Mesodermal cell (in vitro differentiated cells): ENCODE results near the gene EFHD1.
"Not testable (repeated sequence)": the region's sequence is repeated elsewhere in the genome, so short reads cannot be mapped to it uniquely, and the experiment has no call there.

Experiments
- H3K27ac ChIP-seq: 2 replicates; pipeline ENCODE4 v1.7.0; 2013; ENCODE audit warnings: mild to moderate bottlenecking, low read depth, low read length, moderate library complexity; ENCODE audit not compliant: severe bottlenecking
- H3K36me3 ChIP-seq: 2 replicates; pipeline ENCODE4 v1.7.1; 2013; ENCODE audit warnings: mild to moderate bottlenecking, low read length, moderate library complexity; ENCODE audit not compliant: control insufficient read depth, insufficient read depth
- H3K4me1 ChIP-seq: one replicate; pipeline ENCODE4 v1.7.1; 2013; ENCODE audit warnings: mild to moderate bottlenecking, low read length; ENCODE audit not compliant: insufficient read depth, control insufficient read depth, poor library complexity, severe bottlenecking
- H3K4me3 ChIP-seq: 2 replicates; pipeline ENCODE4 v1.7.0; 2013; ENCODE audit warnings: low read length, control low read depth, mild to moderate bottlenecking; ENCODE audit not compliant: insufficient read depth, poor library complexity, severe bottlenecking; ENCODE audit errors: extremely low read depth
- H3K9me3 ChIP-seq: 2 replicates; pipeline ENCODE4 v1.7.1; 2013; ENCODE audit warnings: mild to moderate bottlenecking, low read length, moderate library complexity; ENCODE audit not compliant: control insufficient read depth
- WGBS, 2 experiments: methylation state at CpG; one replicate each; pipeline ENCODE4 v1.1.5; 2013; ENCODE audit warnings: missing lambda C conversion rate in 2 of 2; ENCODE audit not compliant: insufficient coverage in 2 of 2; 5-methylcytosine and 5-hydroxymethylcytosine counted together

Gene EFHD1

DNA sequence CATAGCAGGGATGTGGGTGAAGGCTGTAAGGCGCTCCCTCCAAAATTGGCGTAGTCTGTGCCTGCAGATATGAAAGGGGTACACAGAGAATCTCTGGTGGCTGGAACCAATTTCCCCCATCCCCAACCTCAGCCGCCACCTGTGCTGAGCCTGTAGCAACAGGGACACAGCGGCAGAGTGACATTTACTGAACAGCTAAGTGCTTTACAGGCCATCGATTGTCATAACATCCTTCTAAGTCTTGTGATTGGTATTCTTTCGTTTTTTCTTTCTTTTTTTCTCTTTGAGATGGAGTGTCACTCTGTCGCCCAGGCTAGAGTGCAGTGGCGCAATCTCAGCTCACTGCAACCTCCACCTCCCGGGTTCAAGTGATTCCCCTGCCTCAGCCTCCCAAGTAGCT is 12.2 kb upstream of the EFHD1 start:
- H3K9me3 ChIP-seq, result no peaks in the 10 kb centered on the region
- 84 to 89% methylated on average over 7 to 8 of the region's 9 CpGs for WGBS, 2 experiments
- no peak overlapping the region for H3K4me3 ChIP-seq

DNA sequence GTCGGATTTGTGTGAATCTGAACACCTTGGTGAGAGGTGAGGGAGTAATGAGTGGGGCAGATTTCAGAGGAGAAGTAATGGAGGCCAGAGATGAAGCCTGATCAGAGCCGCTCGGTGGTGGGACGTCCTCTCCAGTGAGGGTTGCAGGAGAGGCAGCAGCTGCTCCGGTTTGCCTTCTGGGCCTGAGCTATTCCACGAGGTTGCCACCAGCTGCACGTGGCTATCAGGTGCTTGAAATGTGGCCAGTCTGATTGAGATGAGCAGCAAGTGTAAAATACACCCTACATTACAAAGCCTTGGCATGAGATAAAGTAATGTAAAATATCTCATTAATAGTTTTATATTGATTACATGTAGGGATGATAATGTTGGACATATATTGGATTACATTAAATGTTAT is 10.8 kb upstream of the EFHD1 start:
- 76 to 82% methylated on average over 5 to 6 of the region's 7 CpGs for WGBS, 2 experiments
- Histone ChIP-seq H3K27ac (no peak overlapping the region), H3K4me1 (no peaks in the 10 kb centered on the region), H3K9me3 (no peaks in the 10 kb centered on the region), H3K4me3 (no peak overlapping the region), H3K36me3 (no peaks in the 10 kb centered on the region)

More for the DNA sequence above, 12.2 kb upstream of the EFHD1 start:
- H3K36me3 ChIP-seq, result no peaks in the 10 kb centered on the region
- H3K27ac ChIP-seq, result no peak overlapping the region
- H3K4me1 ChIP-seq, result no peaks in the 10 kb centered on the region

DNA sequence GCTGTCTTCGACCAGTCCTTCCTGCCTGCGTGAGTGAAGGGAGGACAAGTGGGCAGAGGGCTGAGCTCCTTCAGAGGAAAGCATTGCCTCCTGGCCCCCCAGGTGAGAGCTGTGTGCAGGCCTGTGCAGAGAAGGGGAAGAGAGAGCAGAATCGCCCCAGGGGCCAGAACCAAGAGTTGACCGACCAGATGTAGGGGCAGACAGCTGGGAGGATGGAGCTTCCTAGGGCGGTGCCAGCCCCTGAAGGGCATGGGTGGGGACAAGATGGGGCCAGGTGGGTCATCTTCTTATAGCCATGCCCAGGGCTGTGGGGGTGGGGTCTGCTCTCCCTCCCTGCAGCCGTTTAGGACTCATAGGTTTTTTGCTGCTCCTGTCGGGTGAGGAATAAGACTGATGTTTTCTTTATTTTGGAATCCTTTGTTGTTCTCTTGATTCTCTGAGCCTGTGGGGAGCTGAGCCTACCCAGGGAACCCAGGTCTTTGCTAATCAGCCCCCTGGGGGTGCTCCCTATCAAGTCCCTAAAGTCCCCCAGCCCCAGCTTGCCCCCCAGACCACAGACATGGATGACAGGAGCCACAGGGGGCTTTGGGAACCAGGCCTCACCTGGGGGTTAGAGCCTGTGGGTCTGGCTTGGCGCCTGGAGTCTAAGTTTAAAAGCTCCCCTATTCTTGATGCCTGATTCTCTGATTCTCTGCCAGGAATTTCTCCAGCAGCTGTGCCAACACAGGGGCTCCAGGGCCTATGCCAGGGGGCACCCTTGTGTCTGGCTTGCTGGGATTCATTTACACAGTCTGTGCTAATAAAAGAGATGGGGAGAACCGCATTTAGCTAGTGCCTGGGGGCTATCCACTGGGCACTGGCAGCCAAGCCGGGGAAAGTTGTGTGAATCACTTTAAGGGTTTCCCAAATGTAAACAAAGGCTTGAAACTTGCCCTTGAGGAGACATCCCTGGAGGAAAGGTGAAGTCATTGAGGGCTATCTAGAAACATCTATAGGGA is 9.3 kb upstream of the EFHD1 start:
- Histone ChIP-seq H3K4me1 (no peaks in the 10 kb centered on the region), H3K4me3 (no peak overlapping the region), H3K9me3 (no peaks in the 10 kb centered on the region), H3K27ac (no peak overlapping the region), H3K36me3 (no peaks in the 10 kb centered on the region)
- 75 to 83% methylated on average over 7 to 8 of the region's 10 CpGs for WGBS, 2 experiments

DNA sequence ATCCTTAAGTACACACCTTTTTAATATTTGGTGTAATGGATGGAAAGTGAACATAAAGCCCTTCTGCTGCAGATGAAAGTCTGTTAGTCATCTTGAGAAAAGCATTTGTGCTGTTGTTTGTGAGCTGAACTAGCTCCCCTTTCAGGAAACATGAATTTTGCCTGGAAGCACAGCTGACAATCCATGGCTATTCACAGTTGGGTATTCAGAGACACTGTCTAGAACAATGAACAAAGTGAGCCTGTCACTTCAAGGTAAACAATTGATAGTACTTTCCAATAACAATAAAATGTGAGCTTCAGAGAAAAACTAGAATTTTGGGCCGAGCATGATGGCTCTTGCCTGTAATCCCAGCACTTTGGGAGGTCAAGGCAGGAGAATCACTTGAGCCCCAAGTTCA is 6.8 kb upstream of the EFHD1 start:
- WGBS, 2 experiments, result no CpG with 5 or more reads among the region's 1 CpG
- H3K9me3 ChIP-seq, result no peaks in the 10 kb centered on the region
- no peaks in the 10 kb centered on the region for H3K36me3 ChIP-seq
- no peak overlapping the region for H3K4me3 ChIP-seq
- no peak overlapping the region for H3K27ac ChIP-seq
- no peaks in the 10 kb centered on the region for H3K4me1 ChIP-seq

DNA sequence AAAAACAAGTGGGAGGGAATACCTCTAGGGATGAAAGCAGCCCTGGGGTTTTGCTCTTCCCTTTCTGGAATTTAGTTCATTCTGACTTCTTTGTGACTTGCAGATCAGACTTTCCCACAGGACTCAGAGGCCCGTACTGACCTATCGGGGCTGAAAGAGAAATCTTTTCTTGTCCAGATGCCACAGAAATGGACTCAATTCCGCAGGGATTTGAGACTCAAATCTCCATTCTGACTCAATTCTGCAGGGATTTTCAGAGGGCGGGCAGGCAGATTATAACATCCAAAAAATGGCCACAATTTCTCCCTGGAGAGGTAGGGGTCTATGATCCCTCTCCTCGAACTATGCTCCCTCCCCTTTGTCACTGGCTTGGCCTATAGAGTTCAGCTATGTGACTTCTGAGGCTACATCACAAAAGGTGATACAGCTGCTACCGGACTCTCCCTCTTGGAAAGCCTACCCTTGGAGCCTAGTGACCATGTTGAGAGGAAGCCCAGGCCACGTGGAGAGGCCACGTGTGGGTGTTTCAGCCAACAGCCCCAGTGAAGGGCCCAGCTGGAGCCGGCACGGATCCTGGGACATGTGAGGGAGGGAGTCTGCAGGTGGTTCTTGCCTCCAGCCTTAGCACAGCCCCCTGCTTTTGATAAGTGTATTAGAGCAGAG is 4.8 kb upstream of the EFHD1 start:
- Histone ChIP-seq H3K27ac (no peak overlapping the region), H3K4me1 (no peaks in the 10 kb centered on the region), H3K9me3 (no peaks in the 10 kb centered on the region), H3K4me3 (no peak overlapping the region), H3K36me3 (no peaks in the 10 kb centered on the region)
- WGBS, 2 experiments, result 79 to 84% methylated on average over 6 to 10 of the region's 10 CpGs

DNA sequence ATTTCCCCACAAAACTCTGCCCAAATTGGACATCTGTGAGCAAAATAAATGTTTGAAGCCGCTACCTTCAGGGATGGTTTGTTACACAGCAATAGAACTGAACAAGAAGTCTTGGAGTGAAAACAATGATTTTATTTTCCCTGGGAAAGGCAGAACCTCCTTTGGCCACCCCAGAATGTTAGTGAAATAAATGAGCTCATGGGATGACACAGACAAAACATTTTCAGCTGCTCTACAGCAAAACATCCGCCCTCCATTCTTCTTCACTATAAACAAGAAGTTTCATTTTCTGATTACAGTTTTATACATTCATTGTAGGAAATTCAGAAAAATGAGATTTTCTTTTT is 4.3 kb upstream of the EFHD1 start:
- Histone ChIP-seq H3K4me3 (no peak overlapping the region), H3K4me1 (no peaks in the 10 kb centered on the region), H3K27ac (no peak overlapping the region), H3K9me3 (no peaks in the 10 kb centered on the region), H3K36me3 (no peaks in the 10 kb centered on the region)
- no CpG with 5 or more reads among the region's 2 CpGs for WGBS, 2 experiments

DNA sequence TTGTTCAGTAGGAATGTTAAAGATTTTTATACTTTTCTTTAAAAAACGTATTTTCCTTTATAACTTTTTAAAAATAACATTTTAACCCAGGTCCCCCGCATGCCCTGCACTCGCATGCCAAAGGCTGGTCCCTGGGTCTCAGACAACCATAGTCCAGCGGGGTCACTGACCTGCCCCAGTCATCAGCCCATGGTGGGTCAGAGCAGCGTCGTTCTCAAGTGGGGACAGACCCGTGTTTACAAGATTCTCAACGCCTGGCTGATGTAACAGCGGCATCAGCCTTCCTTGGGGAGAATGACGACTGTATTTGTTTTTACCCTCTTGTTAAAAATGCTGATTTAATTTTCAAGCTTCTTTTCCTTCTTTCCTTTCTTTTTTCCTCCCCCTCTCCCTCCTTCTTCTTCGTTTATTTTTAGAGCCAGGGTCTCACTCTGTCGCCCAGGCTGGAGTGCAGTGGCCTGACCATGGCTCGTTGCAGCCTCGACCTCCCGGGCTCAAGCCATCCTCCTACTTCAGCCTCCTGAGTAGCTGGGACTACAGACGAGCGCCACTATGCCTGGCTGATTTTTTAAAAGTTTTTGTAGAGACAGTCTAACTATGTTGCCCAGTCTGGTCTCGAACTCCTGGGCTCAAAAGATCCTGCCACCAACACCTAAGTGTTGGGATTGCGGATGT is 1.0 kb upstream of the EFHD1 start:
- Histone ChIP-seq H3K4me1 (no peaks in the 10 kb centered on the region), H3K36me3 (no peaks in the 10 kb centered on the region), H3K4me3 (peak overlapping the region; percentile 64), H3K9me3 (no peaks in the 10 kb centered on the region), H3K27ac (peak overlapping the region; percentile 19)
- 64 to 74% methylated on average over 13 to 18 of the region's 19 CpGs for WGBS, 2 experiments

DNA sequence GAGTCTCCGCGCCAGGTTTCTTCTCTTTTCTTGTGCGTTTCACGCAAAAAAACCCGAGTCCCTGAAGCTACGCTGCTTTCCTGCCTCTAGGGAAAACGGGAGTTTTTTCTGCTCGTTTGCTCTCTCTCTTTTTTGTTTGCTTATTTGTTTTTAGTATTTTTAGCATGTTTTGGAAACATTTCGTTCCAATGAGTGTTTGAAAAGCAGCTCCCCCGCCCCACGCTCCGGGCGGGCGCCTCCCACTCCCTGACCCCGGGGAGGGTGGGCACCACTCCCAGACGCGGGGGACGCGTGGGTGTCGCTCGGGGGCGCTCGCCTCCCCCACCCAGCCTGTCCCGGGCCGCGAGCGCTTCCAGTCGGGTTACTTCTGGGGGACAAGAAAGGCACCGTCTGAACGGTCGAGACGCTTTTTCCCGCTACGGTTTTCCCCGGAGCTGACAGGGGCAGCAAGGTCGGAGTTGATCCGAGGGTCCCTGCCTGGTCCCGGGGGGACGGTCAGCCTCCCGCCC is 446 bp upstream of the EFHD1 start:
- H3K4me1 ChIP-seq, result no peaks in the 10 kb centered on the region
- no peaks in the 10 kb centered on the region for H3K36me3 ChIP-seq
- 5 to 7% methylated on average over 35 to 39 of the region's 40 CpGs for WGBS, 2 experiments
- peak overlapping the region; percentile 41 for H3K27ac ChIP-seq
- H3K9me3 ChIP-seq, result no peaks in the 10 kb centered on the region
- peak overlapping the region; percentile 64 for H3K4me3 ChIP-seq

DNA sequence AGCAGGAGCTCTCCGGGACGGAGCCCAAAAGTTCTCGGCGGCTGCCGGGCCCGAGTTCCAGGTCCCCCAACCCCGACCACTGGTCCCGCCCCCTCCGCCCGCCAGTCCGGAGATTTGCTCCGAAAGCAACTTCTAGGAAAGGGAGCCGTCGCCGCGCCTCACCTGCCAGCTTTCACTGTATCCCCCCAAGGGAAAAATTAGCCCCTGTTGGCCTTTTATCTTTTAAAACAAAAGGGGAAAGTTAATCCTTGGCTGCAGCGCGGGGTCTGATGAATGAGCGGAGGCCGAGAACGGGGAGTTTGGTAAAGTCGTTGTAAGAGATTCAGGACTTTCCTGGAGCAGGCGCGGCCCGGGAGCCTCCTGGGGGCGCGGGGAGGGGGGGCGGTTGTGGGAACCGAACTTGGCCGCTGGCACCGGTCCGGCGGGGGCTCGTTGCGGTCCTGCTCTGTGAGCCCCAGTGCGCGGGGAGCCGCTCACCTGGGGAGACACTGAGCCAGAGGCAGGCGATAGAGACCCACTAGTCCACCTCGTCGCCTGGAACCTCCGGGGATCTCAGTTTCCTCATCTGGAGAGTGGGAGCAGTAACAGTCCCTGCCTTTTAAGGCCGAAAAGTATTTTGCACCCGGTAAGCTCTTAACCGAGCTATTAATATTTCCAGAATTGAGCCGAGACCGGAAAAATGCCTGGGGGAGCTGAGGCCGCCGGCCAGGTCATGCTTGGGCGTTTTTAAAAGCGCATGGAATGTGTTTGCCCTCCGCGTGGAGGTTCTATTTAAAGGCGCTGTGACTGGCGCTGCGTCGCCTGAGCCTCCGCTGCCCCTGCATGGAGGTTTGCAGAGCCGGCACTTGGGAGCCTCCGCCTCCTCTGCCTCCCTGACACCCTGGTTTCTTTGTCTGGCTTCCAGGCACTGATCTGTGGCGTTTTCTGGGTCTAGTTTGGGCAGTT is 1.1 kb downstream of the EFHD1 start:
- WGBS, 2 experiments, result 7 to 8% methylated on average over 42 to 44 of the region's 61 CpGs
- Histone ChIP-seq H3K4me3 (peak overlapping the region; percentile 64), H3K36me3 (no peaks in the 10 kb centered on the region), H3K4me1 (no peaks in the 10 kb centered on the region), H3K9me3 (no peaks in the 10 kb centered on the region), H3K27ac (no peak overlapping the region)

DNA sequence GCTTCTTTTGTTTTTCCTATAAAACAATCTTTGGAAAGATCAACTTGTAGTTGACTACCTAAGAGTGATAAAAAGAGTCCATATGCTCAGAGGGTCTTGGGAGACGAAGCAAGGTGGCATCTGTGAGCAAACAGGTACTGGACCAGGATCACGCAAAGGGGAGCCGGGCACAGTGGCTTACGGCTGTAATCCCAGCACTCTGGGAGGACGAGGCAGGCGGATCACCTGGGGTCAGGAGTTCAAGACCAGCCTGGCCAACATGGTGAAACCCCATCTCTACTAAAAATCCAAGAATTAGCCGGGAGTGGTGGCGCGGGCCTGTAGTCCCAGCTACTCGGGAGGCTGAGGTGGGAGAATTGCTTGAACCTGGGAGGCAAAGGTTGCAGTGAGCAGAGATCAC is 2.0 kb downstream of the EFHD1 start:
- WGBS, 2 experiments, result 91 to 96% methylated on average over 5 to 6 of the region's 10 CpGs
- H3K27ac ChIP-seq, H3K36me3 ChIP-seq, H3K9me3 ChIP-seq, H3K4me1 ChIP-seq: not testable (repeated sequence)
- peak overlapping the region; percentile 64 for H3K4me3 ChIP-seq
